Measurements from ENCODE around the gene FCGBP.
A peak's percentile ranks its signal among the peaks of the same experiment; 100 is the strongest.

Gene FCGBP

GRCh38 chr19:39934584-39935363, at the start of gene FCGBP:
Gene FCGBP, minus strand, starts transcription at chr19:39934634.
- no peak within 1 kb of the TSS for H3K4me3 ChIP-seq (ENCODE audit: insufficient read depth, low read length, poor library complexity, severe bottlenecking)
- H3K4me2 ChIP-seq (ENCODE audit: low read depth, low read length, poor library complexity, severe bottlenecking) = no peak within 1 kb of the TSS
- H3K27me3 ChIP-seq (ENCODE audit: low read length) = no peaks in the 10 kb centered on the region
- no peaks in the 10 kb centered on the region for H3K9me2 ChIP-seq (replicated peaks; ENCODE audit: insufficient read depth, low read length)
- TF ChIP-seq CTCF (IDR thresholded peaks at IDR 0.05; ENCODE audit: insufficient read depth, low read length, poor library complexity, severe bottlenecking) (no peak), EZH2phosphoT487 (conservative IDR thresholded peaks at IDR 0.05; ENCODE audit: low read length) (no peak)
- H3K36me3 ChIP-seq (ENCODE audit: low read length) = no peaks in the 10 kb centered on the region
- peaks cover 18% of the 10 kb centered on the region for H3F3A ChIP-seq (ENCODE audit: insufficient read depth)
- H3K27ac ChIP-seq (ENCODE audit: low read depth, low read length) = peak within 1 kb of the TSS; percentile 23; the same call in 1 of the 2 replicates
- H3K79me2 ChIP-seq (ENCODE audit: insufficient read depth, low read length) = no peaks in the 10 kb centered on the region
- no peak within 1 kb of the TSS for H2AFZ ChIP-seq (ENCODE audit: low read depth, low read length, severe bottlenecking)
- H3K9me3 ChIP-seq (ENCODE audit: insufficient read depth, low read length) = no peaks in the 10 kb centered on the region
- H4K20me1 ChIP-seq (ENCODE audit: low read depth, low read length) = no peaks in the 10 kb centered on the region
- H3K9ac ChIP-seq (ENCODE audit: low read length) = no peak within 1 kb of the TSS

- Histone ChIP-seq H3K36me3 (ENCODE audit: low read length) (peaks cover 26% of the 10 kb centered on the region), H3K9ac (ENCODE audit: low read length) (no peak overlapping the region), H3K79me2 (ENCODE audit: insufficient read depth, low read length) (peaks cover 69% of the 10 kb centered on the region), H2AFZ (ENCODE audit: low read depth, low read length, severe bottlenecking) (no peak overlapping the region), H3F3A (ENCODE audit: insufficient read depth) (peaks cover 4% of the 10 kb centered on the region), H3K27ac (ENCODE audit: low read depth, low read length) (no peak overlapping the region), H3K9me3 (ENCODE audit: insufficient read depth, low read length) (peaks cover 15% of the 10 kb centered on the region; the same call in 1 of the 2 replicates), H3K27me3 (ENCODE audit: low read length) (no peaks in the 10 kb centered on the region), H3K9me2 (replicated peaks; ENCODE audit: insufficient read depth, low read length) (no peaks in the 10 kb centered on the region), H3K4me3 (ENCODE audit: insufficient read depth, low read length, poor library complexity, severe bottlenecking) (no peak overlapping the region), H4K20me1 (ENCODE audit: low read depth, low read length) (no peaks in the 10 kb centered on the region), H3K4me2 (ENCODE audit: low read depth, low read length, poor library complexity, severe bottlenecking) (no peak overlapping the region)
- TF ChIP-seq EZH2phosphoT487 (conservative IDR thresholded peaks at IDR 0.05; ENCODE audit: low read length) (no peak), CTCF (IDR thresholded peaks at IDR 0.05; ENCODE audit: insufficient read depth, low read length, poor library complexity, severe bottlenecking) (no peak)
These were observed 49.4 kb upstream of the FCGBP start for GRCh38 chr19:39983695-39984300.

GRCh38 chr19:39982883-39983282, 48.4 kb upstream of the FCGBP start:
- Histone ChIP-seq H3K9ac (ENCODE audit: low read length) (no peak overlapping the region), H3K27ac (ENCODE audit: low read depth, low read length) (no peak overlapping the region), H3K79me2 (ENCODE audit: insufficient read depth, low read length) (peaks cover 60% of the 10 kb centered on the region), H3F3A (ENCODE audit: insufficient read depth) (peaks cover 4% of the 10 kb centered on the region), H3K4me3 (ENCODE audit: insufficient read depth, low read length, poor library complexity, severe bottlenecking) (no peak overlapping the region), H3K27me3 (ENCODE audit: low read length) (no peaks in the 10 kb centered on the region), H4K20me1 (ENCODE audit: low read depth, low read length) (no peaks in the 10 kb centered on the region), H3K4me2 (ENCODE audit: low read depth, low read length, poor library complexity, severe bottlenecking) (no peak overlapping the region), H3K36me3 (ENCODE audit: low read length) (peaks cover 26% of the 10 kb centered on the region), H2AFZ (ENCODE audit: low read depth, low read length, severe bottlenecking) (no peak overlapping the region), H3K9me2 (replicated peaks; ENCODE audit: insufficient read depth, low read length) (no peaks in the 10 kb centered on the region), H3K9me3 (ENCODE audit: insufficient read depth, low read length) (peaks cover 15% of the 10 kb centered on the region; the same call in 1 of the 2 replicates)
- TF ChIP-seq EZH2phosphoT487 (conservative IDR thresholded peaks at IDR 0.05; ENCODE audit: low read length) (no peak), CTCF (IDR thresholded peaks at IDR 0.05; ENCODE audit: insufficient read depth, low read length, poor library complexity, severe bottlenecking) (no peak)

All from SU-DHL-6 (cell line).